Loucy (cell line): ENCODE data around the gene CAMK1G.

Experiments used
- EZH2phosphoT487 ChIP-seq: fragments of 200-600 bp; IDR thresholded peaks from 2 replicates; pipeline ENCODE4 v1.6.1; 2018; ENCODE audit warnings: antibody characterized with exemption, mild to moderate bottlenecking, moderate library complexity, borderline replicate concordance
- TF ChIP-seq, protein P1 (sequence below): fragments of 200-600 bp; sonication (generic); conservative IDR thresholded peaks from 2 replicates; pipeline ENCODE4 v1.5.1; 2014; ENCODE audit warnings: mild to moderate bottlenecking, antibody characterized with exemption, low read length

DNA sequence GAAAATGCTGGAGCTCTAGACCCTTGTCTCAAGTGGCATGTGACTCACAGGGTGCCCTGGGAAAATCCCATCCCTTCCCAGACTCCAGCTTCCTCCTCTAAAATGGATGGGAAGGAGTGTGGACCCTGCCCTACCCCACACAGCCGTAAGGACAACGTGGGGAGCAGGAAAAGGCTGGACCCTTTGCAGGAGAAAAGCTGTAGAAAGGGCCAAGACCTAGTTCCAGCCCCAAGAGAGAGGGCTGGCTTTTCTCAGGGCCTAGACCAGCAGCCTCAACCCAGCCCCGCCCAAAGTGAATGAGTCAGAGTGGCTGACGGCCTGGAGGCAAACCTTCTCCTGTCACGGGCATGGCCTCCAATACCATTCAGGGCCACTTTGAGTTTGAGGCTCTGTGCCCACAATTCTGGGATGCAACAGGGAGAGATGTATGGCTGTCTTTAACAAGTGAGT lies 67.6 kb downstream of the CAMK1G start:
- TF ChIP-seq, protein P1, sequence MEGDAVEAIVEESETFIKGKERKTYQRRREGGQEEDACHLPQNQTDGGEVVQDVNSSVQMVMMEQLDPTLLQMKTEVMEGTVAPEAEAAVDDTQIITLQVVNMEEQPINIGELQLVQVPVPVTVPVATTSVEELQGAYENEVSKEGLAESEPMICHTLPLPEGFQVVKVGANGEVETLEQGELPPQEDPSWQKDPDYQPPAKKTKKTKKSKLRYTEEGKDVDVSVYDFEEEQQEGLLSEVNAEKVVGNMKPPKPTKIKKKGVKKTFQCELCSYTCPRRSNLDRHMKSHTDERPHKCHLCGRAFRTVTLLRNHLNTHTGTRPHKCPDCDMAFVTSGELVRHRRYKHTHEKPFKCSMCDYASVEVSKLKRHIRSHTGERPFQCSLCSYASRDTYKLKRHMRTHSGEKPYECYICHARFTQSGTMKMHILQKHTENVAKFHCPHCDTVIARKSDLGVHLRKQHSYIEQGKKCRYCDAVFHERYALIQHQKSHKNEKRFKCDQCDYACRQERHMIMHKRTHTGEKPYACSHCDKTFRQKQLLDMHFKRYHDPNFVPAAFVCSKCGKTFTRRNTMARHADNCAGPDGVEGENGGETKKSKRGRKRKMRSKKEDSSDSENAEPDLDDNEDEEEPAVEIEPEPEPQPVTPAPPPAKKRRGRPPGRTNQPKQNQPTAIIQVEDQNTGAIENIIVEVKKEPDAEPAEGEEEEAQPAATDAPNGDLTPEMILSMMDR = no peak
- TF ChIP-seq EZH2phosphoT487 = no peak
